ENCODE results near the gene PLEKHA5. TPM values are rescaled to one million over a fixed set of nuclear protein-coding genes. Genes with fewer than 3 reads are reported as not detected.

Gene PLEKHA5
- total RNA-seq, 1 experiment from 2014 or later = 14.0 TPM

- POLR2A ChIA-PET (ENCODE audit: low non-redundant PET) = no interaction called here
Measured at GRCh38 chr12:19166956-19167355, 37.4 kb downstream of the PLEKHA5 start.

GRCh38 chr12:19167708-19168107, 38.2 kb downstream of the PLEKHA5 start:
- intact Hi-C loops (cut with micrococcal nuclease; ENCODE audit: unreplicated experiment) = no loop called here

More at GRCh38 chr12:19166956-19167355, 37.4 kb downstream of the PLEKHA5 start:
- Histone ChIP-seq H3K9me3 (ENCODE audit: low read depth, low read length, poor library complexity, severe bottlenecking) (no peaks in the 10 kb centered on the region), H3K27ac (ENCODE audit: low read depth, low read length, poor library complexity, severe bottlenecking) (no peak overlapping the region), H3K4me1 (ENCODE audit: insufficient read depth, low read length, poor library complexity, severe bottlenecking) (no peaks in the 10 kb centered on the region), H3K27me3 (replicated peaks; ENCODE audit: insufficient read depth, low read depth, low read length, poor library complexity) (no peaks in the 10 kb centered on the region), H3K36me3 (ENCODE audit: insufficient read depth, low read length, poor library complexity, severe bottlenecking) (no peaks in the 10 kb centered on the region), H3K4me3 (ENCODE audit: low read depth, low read length, poor library complexity, severe bottlenecking) (no peak overlapping the region)
- no peak for DNase-seq (ENCODE audit: low spot score)
- CTCF ChIA-PET = no interaction called here
- no TSS peak for BruUV-seq (replicated peaks)
- intact Hi-C loops (cut with micrococcal nuclease; ENCODE audit: unreplicated experiment) = no loop called here
- no peak for TF ChIP-seq EZH2 (IDR thresholded peaks at IDR 0.05; ENCODE audit: borderline replicate concordance, low read depth, low read length, poor library complexity, severe bottlenecking)
- TF ChIP-seq CTCF (conservative IDR thresholded peaks at IDR 0.05; ENCODE audit: low read depth, low read length) = no peak

DNA sequence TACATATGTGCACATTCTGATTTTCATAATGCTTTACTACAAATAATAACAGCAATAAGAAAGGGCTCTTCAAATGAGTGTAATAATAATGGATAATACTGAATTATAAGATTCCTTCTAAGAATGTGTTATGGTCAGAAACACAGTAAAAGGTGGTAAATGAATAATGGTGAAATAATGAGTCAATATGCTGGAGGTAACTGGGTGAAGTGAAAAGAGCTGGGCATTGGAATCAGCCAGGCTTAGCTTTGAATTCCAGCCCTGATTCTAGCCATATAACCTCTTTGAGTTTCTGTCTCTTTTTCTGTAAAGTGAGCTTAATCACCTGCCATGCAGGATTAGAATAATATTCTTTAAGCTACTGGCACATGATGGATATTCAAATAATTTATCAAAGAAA, 39.1 kb downstream of the PLEKHA5 start:
- intact Hi-C loops (cut with micrococcal nuclease; ENCODE audit: unreplicated experiment) = no loop called here

More at GRCh38 chr12:19167708-19168107, 38.2 kb downstream of the PLEKHA5 start:
- Histone ChIP-seq H3K9me3 (ENCODE audit: low read depth, low read length, poor library complexity, severe bottlenecking) (no peaks in the 10 kb centered on the region), H3K27me3 (replicated peaks; ENCODE audit: insufficient read depth, low read depth, low read length, poor library complexity) (no peaks in the 10 kb centered on the region), H3K4me3 (ENCODE audit: low read depth, low read length, poor library complexity, severe bottlenecking) (no peak overlapping the region), H3K27ac (ENCODE audit: low read depth, low read length, poor library complexity, severe bottlenecking) (no peak overlapping the region), H3K4me1 (ENCODE audit: insufficient read depth, low read length, poor library complexity, severe bottlenecking) (no peaks in the 10 kb centered on the region), H3K36me3 (ENCODE audit: insufficient read depth, low read length, poor library complexity, severe bottlenecking) (no peaks in the 10 kb centered on the region)
- ChIA-PET POLR2A (ENCODE audit: low non-redundant PET) (no interaction called here), CTCF (no interaction called here)
- DNase-seq (ENCODE audit: low spot score) = no peak
- BruUV-seq (replicated peaks) = no TSS peak
- TF ChIP-seq CTCF (conservative IDR thresholded peaks at IDR 0.05; ENCODE audit: low read depth, low read length) = no peak
- no peak for TF ChIP-seq EZH2 (IDR thresholded peaks at IDR 0.05; ENCODE audit: borderline replicate concordance, low read depth, low read length, poor library complexity, severe bottlenecking)

More for the DNA sequence above, 39.1 kb downstream of the PLEKHA5 start:
- H3K27me3 ChIP-seq (replicated peaks; ENCODE audit: insufficient read depth, low read depth, low read length, poor library complexity) = no peaks in the 10 kb centered on the region
- ChIA-PET POLR2A (ENCODE audit: low non-redundant PET) (no interaction called here), CTCF (no interaction called here)
- BruUV-seq (replicated peaks) = no TSS peak
- TF ChIP-seq EZH2 (IDR thresholded peaks at IDR 0.05; ENCODE audit: borderline replicate concordance, low read depth, low read length, poor library complexity, severe bottlenecking) = no peak
- no peak for TF ChIP-seq CTCF (conservative IDR thresholded peaks at IDR 0.05; ENCODE audit: low read depth, low read length)
- H3K9me3 ChIP-seq (ENCODE audit: low read depth, low read length, poor library complexity, severe bottlenecking) = no peaks in the 10 kb centered on the region
- H3K27ac ChIP-seq (ENCODE audit: low read depth, low read length, poor library complexity, severe bottlenecking) = no peak overlapping the region
- H3K4me1 ChIP-seq (ENCODE audit: insufficient read depth, low read length, poor library complexity, severe bottlenecking) = no peaks in the 10 kb centered on the region
- H3K4me3 ChIP-seq (ENCODE audit: low read depth, low read length, poor library complexity, severe bottlenecking) = no peak overlapping the region
- no peaks in the 10 kb centered on the region for H3K36me3 ChIP-seq (ENCODE audit: insufficient read depth, low read length, poor library complexity, severe bottlenecking)
- no peak for DNase-seq (ENCODE audit: low spot score)

Measured in A673 (cell line).